H1 (cell line): ENCODE results near the gene HDAC3. TPM values are rescaled to one million over a fixed set of nuclear protein-coding genes. Genes with fewer than 3 reads are reported as not detected.

Experiments used
- CTCF ChIA-PET: fragments of 300-600 bp; sonication (Branson Sonifier 250); formaldehyde crosslinking; loops from one replicate; lab custom pipeline; 2021; ENCODE audit not compliant: partially characterized antibody; lab: Charles Lee
- POLR2A ChIA-PET: fragments of 300-600 bp; sonication (Branson Sonifier 250); formaldehyde crosslinking; loops from one replicate; lab custom pipeline; 2021; ENCODE audit warnings: inconsistent platforms; ENCODE audit not compliant: partially characterized antibody; lab: Charles Lee
- DNase-seq, 2 experiments: peaks; one replicate each; pipeline versions ENCODE4 v3.0.0 to v3.0.0-alpha.2; 2010 to 2022; ENCODE audit warnings: low spot score in 2 of 2, low read depth in 1 of 2, mixed read lengths in 1 of 2
- FAIRE-seq: peaks from 2 replicates; lab custom pipeline; 2011; peaks lifted over from hg19 to GRCh38; lab: Jason Lieb, UNC
- H2AFZ ChIP-seq: 2 replicates; pipeline ENCODE4 v1.8.1; 2012; ENCODE audit warnings: low read length, inconsistent platforms
- H2AK5ac ChIP-seq: 2 replicates; pipeline ENCODE4 v1.6.1; 2013; ENCODE audit warnings: low read depth, low read length
- H2BK120ac ChIP-seq: replicated peaks from 2 replicates; pipeline ENCODE3; 2013; ENCODE audit warnings: low read depth, low read length, inconsistent platforms
- H2BK12ac ChIP-seq: 2 replicates; pipeline ENCODE4 v1.6.1; 2013; ENCODE audit warnings: low read depth, low read length
- H2BK15ac ChIP-seq: 2 replicates; pipeline ENCODE4 v1.6.1; 2013; ENCODE audit warnings: low read length
- H2BK20ac ChIP-seq: 2 replicates; pipeline ENCODE4 v1.6.1; 2013; ENCODE audit warnings: low read length
- H2BK5ac ChIP-seq: 2 replicates; pipeline ENCODE4 v1.6.1; 2013; ENCODE audit warnings: low read depth, low read length
- H3K14ac ChIP-seq: 2 replicates; pipeline ENCODE4 v1.6.1; 2013; ENCODE audit warnings: inconsistent platforms; ENCODE audit not compliant: insufficient read length
- H3K18ac ChIP-seq: 2 replicates; pipeline ENCODE4 v1.6.1; 2013; ENCODE audit warnings: low read length; ENCODE audit errors: extremely low read depth
- H3K23ac ChIP-seq: 2 replicates; pipeline ENCODE4 v1.6.1; 2013; ENCODE audit warnings: inconsistent platforms; ENCODE audit not compliant: insufficient read length
- H3K23me2 ChIP-seq: 2 replicates; pipeline ENCODE4 v1.6.1; 2013; ENCODE audit warnings: low read depth, low read length
- H3K27ac ChIP-seq: 2 replicates; pipeline ENCODE4 v1.6.1; 2011; ENCODE audit warnings: low read depth, low read length, inconsistent platforms
- H3K27me3 ChIP-seq, 4 experiments: replicated peaks in 1 of 4; 1 replicate in 1 of 4; 2 replicates in 3 of 4; pipeline versions ENCODE4 v1.6.1 to v1.8.1; 2011 to 2013; ENCODE audit warnings: low read length in 3 of 4, mild to moderate bottlenecking in 3 of 4, inconsistent platforms in 2 of 4, mixed read lengths in 2 of 4, moderate library complexity in 1 of 4; ENCODE audit not compliant: control insufficient read depth in 3 of 4, insufficient read depth in 3 of 4; ENCODE audit errors: extremely low read depth in 1 of 4
- H3K36me3 ChIP-seq, 4 experiments: 2 replicates each; pipeline versions ENCODE4 v1.6.1 to v1.8.1; 2011 to 2013; ENCODE audit warnings: mild to moderate bottlenecking in 4 of 4, low read length in 3 of 4, moderate library complexity in 2 of 4, control low read depth in 1 of 4, inconsistent platforms in 1 of 4; ENCODE audit not compliant: insufficient read depth in 4 of 4, control insufficient read depth in 2 of 4
- H3K4ac ChIP-seq: replicated peaks from 2 replicates; pipeline ENCODE3; 2013; ENCODE audit warnings: low read length, low read depth, mixed read lengths, inconsistent platforms; ENCODE audit not compliant: insufficient read length
- H3K4me1 ChIP-seq, 4 experiments: replicated peaks in 1 of 4; 1 replicate in 1 of 4; 2 replicates in 3 of 4; pipeline versions ENCODE4 v1.6.1 to v1.8.1; 2011 to 2013; ENCODE audit warnings: low read length in 3 of 4, inconsistent platforms in 2 of 4, mixed read lengths in 1 of 4; ENCODE audit not compliant: insufficient read depth in 4 of 4, control insufficient read depth in 3 of 4
- H3K4me2 ChIP-seq, 2 experiments: 2 replicates each; pipeline versions ENCODE4 v1.6.1 to v1.8.1; 2011 to 2013; ENCODE audit warnings: low read depth in 2 of 2, low read length in 2 of 2, control low read depth in 1 of 2, inconsistent platforms in 1 of 2, mild to moderate bottlenecking in 1 of 2; ENCODE audit not compliant: insufficient read depth in 1 of 2
- H3K4me3 ChIP-seq, 4 experiments: fragments of 200-600, 300-600 bp in 1 of 4; sonication (generic), shearing (Covaris generic), sonication (Bioruptor Twin) in 1 of 4; 2 replicates each; pipeline versions ENCODE4 v1.5.1 to v1.8.1; 2011 to 2016; ENCODE audit warnings: low read length in 4 of 4, low read depth in 3 of 4, control low read depth in 2 of 4, inconsistent platforms in 2 of 4, mild to moderate bottlenecking in 2 of 4, mixed read lengths in 1 of 4, moderate library complexity in 1 of 4; ENCODE audit not compliant: insufficient read depth in 2 of 4; ENCODE audit errors: extremely low read depth in 1 of 4
- H3K56ac ChIP-seq: replicated peaks from 2 replicates; pipeline ENCODE3; 2013; ENCODE audit warnings: low read depth, mild to moderate bottlenecking, mixed read lengths, low read length, inconsistent platforms; ENCODE audit not compliant: insufficient read length
- H3K79me1 ChIP-seq: 2 replicates; pipeline ENCODE4 v1.6.1; 2013; ENCODE audit warnings: low read depth, low read length, control low read depth
- H3K79me2 ChIP-seq, 2 experiments: 2 replicates each; pipeline versions ENCODE4 v1.6.1 to v1.8.1; 2012 to 2013; ENCODE audit warnings: low read length in 2 of 2, mild to moderate bottlenecking in 2 of 2, inconsistent platforms in 1 of 2; ENCODE audit not compliant: insufficient read depth in 2 of 2, control insufficient read depth in 1 of 2
- H3K9ac ChIP-seq, 4 experiments: replicated peaks in 1 of 4; 1 replicate in 1 of 4; 2 replicates in 3 of 4; pipeline versions ENCODE4 v1.6.1 to v1.8.1; 2011 to 2013; ENCODE audit warnings: low read depth in 3 of 4, low read length in 3 of 4, control low read depth in 2 of 4, mild to moderate bottlenecking in 2 of 4, moderate library complexity in 2 of 4, inconsistent platforms in 1 of 4; ENCODE audit errors: extremely low read depth in 1 of 4
- H3K9me3 ChIP-seq, 2 experiments: 2 replicates each; pipeline versions ENCODE4 v1.6.1 to v1.8.1; 2012 to 2013; ENCODE audit warnings: mild to moderate bottlenecking in 2 of 2, moderate library complexity in 2 of 2, control low read depth in 1 of 2, inconsistent platforms in 1 of 2, low read depth in 1 of 2, low read length in 1 of 2, mixed read lengths in 1 of 2; ENCODE audit not compliant: insufficient read depth in 2 of 2
- H4K20me1 ChIP-seq, 2 experiments: replicated peaks in 1 of 2; 2 replicates each; pipeline versions ENCODE3 to v1.8.1; 2011 to 2013; ENCODE audit warnings: inconsistent platforms in 2 of 2, low read length in 2 of 2, mild to moderate bottlenecking in 1 of 2; ENCODE audit not compliant: insufficient read depth in 2 of 2, control insufficient read depth in 1 of 2
- H4K5ac ChIP-seq: 2 replicates; pipeline ENCODE4 v1.6.1; 2013; ENCODE audit warnings: low read length, low read depth, mixed read lengths, inconsistent platforms; ENCODE audit not compliant: insufficient read length
- H4K8ac ChIP-seq: 2 replicates; pipeline ENCODE4 v1.8.0; 2013; ENCODE audit warnings: mild to moderate bottlenecking, moderate library complexity, low read length, inconsistent platforms; ENCODE audit not compliant: insufficient read depth; ENCODE audit errors: extremely low read depth
- H4K91ac ChIP-seq: replicated peaks from 2 replicates; pipeline ENCODE3; 2013; ENCODE audit warnings: low read length, mixed read lengths, inconsistent platforms; ENCODE audit not compliant: insufficient read length
- CBX5 ChIP-seq: fragments of 300-800, 300-1000 bp; sonication (generic); IDR thresholded peaks from 2 replicates; pipeline ENCODE4 v1.7.1; 2016; ENCODE audit warnings: antibody characterized with exemption, low read length, low read depth
- CREB1 ChIP-seq: IDR thresholded peaks from 2 replicates; pipeline ENCODE4 v1.6.1; 2012; ENCODE audit warnings: inconsistent platforms
- MAFK ChIP-seq: IDR thresholded peaks from 2 replicates; pipeline ENCODE4 v1.6.1; 2012; ENCODE audit warnings: low read depth, mild to moderate bottlenecking, improper control_type of control experiment, low read length
- TEAD4 ChIP-seq: IDR thresholded peaks from 2 replicates; pipeline ENCODE4 v1.6.1; 2012; ENCODE audit warnings: low read depth, low read length, inconsistent platforms, mixed read lengths
- WGBS, 2 experiments: shearing (Covaris generic) in 1 of 2; methylation state at CpG; one replicate each; pipeline versions ENCODE4 v1.1.6 to v1.1.7; 2013 to 2015; ENCODE audit warnings: low lambda C conversion rate in 2 of 2, mixed read lengths in 2 of 2, inconsistent platforms in 1 of 2, low coverage in 1 of 2, missing lambda C conversion rate in 1 of 2; ENCODE audit not compliant: insufficient replicate concordance in 2 of 2, insufficient coverage in 1 of 2, insufficient read length in 1 of 2; ENCODE audit errors: extremely low coverage in 1 of 2, missing lambda C conversion rate in 1 of 2; 5-methylcytosine and 5-hydroxymethylcytosine counted together
- polyA plus RNA-seq, 7 experiments: library from polyadenylated mRNA; depleted of rRNA in 3 of 7; stranded (reverse) in 5 of 7; unstranded in 2 of 7; fragments of >200 nt in 5 of 7; fragments of 200-250 nt in 2 of 7; gene quantifications; 1 replicate in 5 of 7; 2 replicates in 1 of 7; 4 replicates in 1 of 7; pipeline versions ENCODE4 v1.2.1 to v1.2.3, GENCODE V29; 2011 to 2013; ENCODE audit warnings: missing spikeins in 2 of 7, mixed read lengths in 2 of 7
- total RNA-seq: library from RNA; stranded (reverse); fragmentation: NEBNext Ultra II Directional; extraction: Animal tissue kit (Norgen Biotek cat#: 25700); gene quantifications from 2 replicates; pipeline ENCODE4 v1.2.1, GENCODE V29; 2021

The HDAC3 gene
- total and polyA plus RNA-seq, 2 of the 8 experiments (the other 6 are each of a cell fraction or from before 2014, with no cell fraction given), result 99.0 to 120 TPM

DNA sequence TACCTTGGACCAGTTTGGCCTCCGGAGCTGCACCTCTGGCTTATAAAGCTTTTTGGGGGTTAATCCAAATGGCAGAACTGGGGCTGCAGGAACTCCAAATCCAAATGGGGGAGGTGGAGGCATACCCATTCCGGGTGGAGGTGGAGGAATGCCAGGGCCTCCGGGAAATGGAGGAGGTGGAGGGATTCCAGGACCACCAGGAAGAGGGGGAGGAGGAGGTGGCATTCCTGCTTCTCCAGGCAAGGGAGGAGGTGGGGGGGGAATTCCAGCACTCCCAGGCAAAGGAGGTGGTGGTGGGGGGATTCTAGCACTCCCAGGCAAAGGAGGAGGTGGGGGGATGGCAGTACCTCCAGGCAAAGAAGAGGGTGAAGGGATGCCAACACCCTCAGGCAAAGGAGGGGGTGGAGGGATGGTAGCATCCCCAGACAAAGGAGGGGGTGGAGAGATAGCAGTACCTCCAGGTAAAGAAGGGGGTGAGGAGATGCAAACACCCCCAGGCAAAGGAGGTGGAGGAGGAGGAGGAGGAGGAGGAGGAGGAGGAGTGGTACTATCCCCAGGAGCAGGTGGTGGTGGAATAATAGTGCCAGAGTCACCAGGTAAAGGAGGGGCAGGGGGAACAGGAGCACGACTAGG lies 63.0 kb downstream of the HDAC3 start:
- Histone ChIP-seq H3K9ac (no peak overlapping the region), H3K9me3 (no peaks in the 10 kb centered on the region), H3K18ac (no peak overlapping the region), H3K79me2 (no peaks in the 10 kb centered on the region), H4K20me1 (no peaks in the 10 kb centered on the region), H2BK120ac (no peak overlapping the region), H2AK5ac (no peak overlapping the region), H4K5ac (no peak overlapping the region), H3K36me3 (peaks cover 13 to 64% (median 56%) of the 10 kb centered on the region in 4 experiments), H3K23me2 (no peaks in the 10 kb centered on the region), H2BK5ac (no peak overlapping the region), H3K4me2 (no peak overlapping the region), H3K14ac (no peak overlapping the region), H4K91ac (no peak overlapping the region), H3K56ac (no peak overlapping the region), H2AFZ (no peak overlapping the region), H2BK12ac (no peak overlapping the region), H3K23ac (no peak overlapping the region), H2BK20ac (no peak overlapping the region), H4K8ac (no peak overlapping the region), H3K27ac (no peak overlapping the region), H3K4ac (no peak overlapping the region), H3K4me3 (no peak overlapping the region), H3K79me1 (no peaks in the 10 kb centered on the region), H2BK15ac (no peak overlapping the region), H3K27me3 (no peaks in the 10 kb centered on the region), H3K4me1 (no peaks in the 10 kb centered on the region; a peak in 1 of 7 replicates)
- ChIA-PET CTCF (interaction anchor here (0.6 to 2.1 kb wide), 3 partner anchors 7 to 21 kb away, joined by 3 to 9 read pairs (median 6); no protein-coding TSS in a partner anchor), POLR2A (no interaction called here)
- WGBS, 2 experiments, result 97% methylated on average over 3 of the region's 4 CpGs; no CpG with 5 or more reads in 1 of the 2 experiments
- DNase-seq (no peak), FAIRE-seq (no peak)
- no peak for TF ChIP-seq CREB1
- peak; percentile 73 for TF ChIP-seq TEAD4
- no peak for TF ChIP-seq CBX5
- no peak for TF ChIP-seq MAFK
